ENCODE results near the gene NDUFS5. TPM values are rescaled to one million over a fixed set of nuclear protein-coding genes. Genes with fewer than 3 reads are reported as not detected.
"Not testable (repeated sequence)": the region's sequence is repeated elsewhere in the genome, so short reads cannot be mapped to it uniquely, and the experiment has no call there.

The NDUFS5 gene
- total RNA-seq, result 530 and 620 TPM in 2 replicates

GRCh38 chr1:39026051-39026865, at the start of gene NDUFS5:
TSS of gene NDUFS5 (plus strand) at chr1:39026350. CDS start at chr1:39028725, 2,375 bp downstream.
- peak; percentile 95 for DNase-seq

GRCh38 chr1:38977399-38978244, 48.5 kb upstream of the NDUFS5 start:
- not testable (repeated sequence) for DNase-seq

- not testable (repeated sequence) for DNase-seq
These were observed 48.0 kb upstream of the NDUFS5 start for GRCh38 chr1:38978245-38978542.

- DNase-seq, result not testable (repeated sequence)
These were observed 46.8 kb upstream of the NDUFS5 start for GRCh38 chr1:38979380-38979779.

- DNase-seq, result no peak
These were observed 36.2 kb upstream of the NDUFS5 start for GRCh38 chr1:38989979-38990378.

- peak; percentile 31 for DNase-seq
These were observed 35.8 kb upstream of the NDUFS5 start for GRCh38 chr1:38990386-38990737.

- peak; percentile 98 for DNase-seq
These were observed 35.2 kb upstream of the NDUFS5 start, which contains the start of gene AKIRIN1 for GRCh38 chr1:38990738-38991637. TSS of gene AKIRIN1 (plus strand) at chr1:38991276. CDS start at chr1:38991381, 105 bp downstream.

GRCh38 chr1:38991638-38992411, 34.3 kb upstream of the NDUFS5 start:
- DNase-seq, result peak; percentile 45

GRCh38 chr1:38992412-38993111, 33.6 kb upstream of the NDUFS5 start:
- DNase-seq, result no peak

GRCh38 chr1:38994196-38994595, 32.0 kb upstream of the NDUFS5 start:
- DNase-seq, result no peak

GRCh38 chr1:38997034-38997900, 28.9 kb upstream of the NDUFS5 start:
- DNase-seq, result no peak

- DNase-seq, result no peak
These were observed 28.3 kb upstream of the NDUFS5 start for GRCh38 chr1:38997901-38998190.

- no peak for DNase-seq
These were observed 24.4 kb upstream of the NDUFS5 start for GRCh38 chr1:39001516-39002421.

GRCh38 chr1:39003281-39003680, 22.9 kb upstream of the NDUFS5 start:
- no peak for DNase-seq

- DNase-seq, result no peak
These were observed 22.4 kb upstream of the NDUFS5 start for GRCh38 chr1:39003794-39004193.

- DNase-seq, result no peak
These were observed 19.9 kb upstream of the NDUFS5 start for GRCh38 chr1:39006287-39006686.

- no peak for DNase-seq
These were observed 19.2 kb upstream of the NDUFS5 start for GRCh38 chr1:39006726-39007645.

- not testable (repeated sequence) for DNase-seq
These were observed 11.2 kb upstream of the NDUFS5 start for GRCh38 chr1:39014956-39015355.

Measured in dermis blood vessel endothelial cell (primary cell).